Thyroid gland (tissue), 4 donors: ENCODE measurements around the gene UHRF2. TPM values are rescaled to one million over a fixed set of nuclear protein-coding genes. Genes with fewer than 3 reads are reported as not detected.

Experiments
- DNase-seq, 2 donors: peaks; one replicate each; pipeline ENCODE4 v3.0.0-alpha.2; 2019
- H3K27ac ChIP-seq, 3 donors: fragments of 200-600 bp; sonication (generic); 1 replicate in 2 of 3; 2 replicates in 1 of 3; pipeline ENCODE4 v1.5.1; 2016 to 2019; ENCODE audit warnings: mild to moderate bottlenecking in 1 of 3, moderate library complexity in 1 of 3
- H3K27me3 ChIP-seq: fragments of 200-600 bp; sonication (generic); one replicate; pipeline ENCODE4 v1.5.1; 2019
- H3K36me3 ChIP-seq, 2 donors: fragments of 200-600 bp; sonication (generic); one replicate each; pipeline ENCODE4 v1.5.1; 2016 to 2019
- H3K4me1 ChIP-seq, 2 donors: fragments of 200-600 bp; sonication (generic); one replicate each; pipeline ENCODE4 v1.5.1; 2017 to 2019
- H3K4me3 ChIP-seq, 3 donors: fragments of 200-600 bp; sonication (generic); replicated peaks in 1 of 3; 1 replicate in 2 of 3; 2 replicates in 1 of 3; pipeline ENCODE4 v1.5.1; 2016; ENCODE audit warnings: mild to moderate bottlenecking in 1 of 3
- H3K9me3 ChIP-seq: fragments of 200-600 bp; sonication (generic); one replicate; pipeline ENCODE4 v1.5.1; 2017
- CTCF ChIP-seq, 6 experiments: fragments of 200-600 bp in 3 of 6; fragments of 450-650 bp in 3 of 6; sonication (generic) in 3 of 6; IDR thresholded peaks; one replicate each; pipeline ENCODE4 v1.5.1; 2016 to 2019; ENCODE audit warnings: antibody characterized with exemption in 6 of 6, mild to moderate bottlenecking in 2 of 6, inconsistent platforms in 1 of 6, moderate library complexity in 1 of 6
- POLR2A ChIP-seq, 2 donors: fragments of 450-650 bp; IDR thresholded peaks; one replicate each; pipeline ENCODE4 v1.6.1; 2017; ENCODE audit warnings: antibody characterized with exemption in 2 of 2, mild to moderate bottlenecking in 2 of 2, moderate library complexity in 1 of 2
- WGBS, 2 donors: methylation state at CpG; one replicate each; pipeline ENCODE4 v1.1.5; 2017; 5-methylcytosine and 5-hydroxymethylcytosine counted together
- intact Hi-C: fragments of 100-400 bp; cut with DNase I; formaldehyde crosslinking; loops from one replicate; pipeline ENCODE4 v1.15.1; 2023
- total RNA-seq, 4 donors: library from RNA; depleted of rRNA; stranded (reverse); fragments of >200 nt; gene quantifications; one replicate each; pipeline ENCODE4 v1.2.3, GENCODE V29; 2016

UHRF2 gene
- total RNA-seq, 4 donors from 2014 or later: 44.4 to 103 (median 74.8) TPM

- Histone ChIP-seq H3K27ac (no peak overlapping the region), H3K4me3 (no peak overlapping the region), H3K4me1 (no peaks in the 10 kb centered on the region), H3K9me3 (no peaks in the 10 kb centered on the region), H3K27me3 (no peaks in the 10 kb centered on the region), H3K36me3 (no peaks in the 10 kb centered on the region)
- TF ChIP-seq POLR2A (IDR thresholded peaks at IDR 0.05) (no peak), CTCF (IDR thresholded peaks at IDR 0.05) (no peak)
- DNase-seq: no peak
- 93 to 96% methylated on average over 6 of the region's 6 CpGs for WGBS, 2 donors
- intact Hi-C loops: no loop called here
Measured at GRCh38 chr9:6467006-6467625, 54.1 kb downstream of the UHRF2 start.

- intact Hi-C loops: no loop called here
- 72 to 81% methylated on average over 2 of the region's 2 CpGs for WGBS, 2 donors
- no peak for TF ChIP-seq CTCF (IDR thresholded peaks at IDR 0.05)
- no peak for TF ChIP-seq POLR2A (IDR thresholded peaks at IDR 0.05)
- Histone ChIP-seq H3K27ac (no peak overlapping the region), H3K36me3 (no peaks in the 10 kb centered on the region), H3K4me1 (no peaks in the 10 kb centered on the region), H3K4me3 (no peak overlapping the region), H3K9me3 (no peaks in the 10 kb centered on the region), H3K27me3 (no peaks in the 10 kb centered on the region)
- no peak for DNase-seq
Measured at GRCh38 chr9:6471231-6471850, 58.3 kb downstream of the UHRF2 start.

- intact Hi-C loops: no loop called here
- no peaks in the 10 kb centered on the region for H3K4me1 ChIP-seq
- 86 to 95% methylated on average over 2 of the region's 2 CpGs for WGBS, 2 donors
Measured at GRCh38 chr9:6473151-6473550, 60.2 kb downstream of the UHRF2 start.

GRCh38 chr9:6479959-6480358 lies 67.0 kb downstream of the UHRF2 start:
- DNase-seq: no peak
- Histone ChIP-seq H3K9me3 (no peaks in the 10 kb centered on the region), H3K36me3 (peaks cover 0 to 18% of the 10 kb centered on the region in 2 donors), H3K4me1 (no peaks in the 10 kb centered on the region), H3K27me3 (no peaks in the 10 kb centered on the region), H3K4me3 (no peak overlapping the region), H3K27ac (no peak overlapping the region)
- TF ChIP-seq POLR2A (IDR thresholded peaks at IDR 0.05) (no peak), CTCF (IDR thresholded peaks at IDR 0.05) (no peak)
- intact Hi-C loops: no loop called here
- 83% methylated on average over 2 of the region's 2 CpGs for WGBS, 2 donors

More at GRCh38 chr9:6473151-6473550, 60.2 kb downstream of the UHRF2 start:
- Histone ChIP-seq H3K27me3 (no peaks in the 10 kb centered on the region), H3K9me3 (no peaks in the 10 kb centered on the region), H3K4me3 (no peak overlapping the region), H3K36me3 (peaks cover 0 to 5% of the 10 kb centered on the region in 2 donors), H3K27ac (no peak overlapping the region)
- DNase-seq: no peak
- TF ChIP-seq CTCF (IDR thresholded peaks at IDR 0.05): no peak
- TF ChIP-seq POLR2A (IDR thresholded peaks at IDR 0.05): no peak

- Histone ChIP-seq H3K36me3 (peaks cover 0 to 31% of the 10 kb centered on the region in 2 donors), H3K4me1 (no peaks in the 10 kb centered on the region), H3K27me3 (no peaks in the 10 kb centered on the region), H3K4me3 (no peak overlapping the region), H3K27ac (no peak overlapping the region), H3K9me3 (no peaks in the 10 kb centered on the region)
- WGBS, 2 donors: 98% methylated on average over 2 of the region's 2 CpGs
- intact Hi-C loops: no loop called here
- no peak for TF ChIP-seq POLR2A (IDR thresholded peaks at IDR 0.05)
- TF ChIP-seq CTCF (IDR thresholded peaks at IDR 0.05): no peak
- no peak for DNase-seq
Measured at GRCh38 chr9:6484210-6484609, 71.2 kb downstream of the UHRF2 start.
